Neutrophil (primary cell): Measurements from ENCODE around the gene COMMD1.

Source experiments
- H3K27ac ChIP-seq: fragments of 200-600 bp; sonication (generic); 2 replicates; pipeline ENCODE4 v1.5.1; 2016; ENCODE audit warnings: mild to moderate bottlenecking, moderate library complexity
- H3K27me3 ChIP-seq: fragments of 200-600 bp; sonication (generic); 2 replicates; pipeline ENCODE4 v1.6.0; 2016; ENCODE audit warnings: mild to moderate bottlenecking
- H3K36me3 ChIP-seq: fragments of 200-600 bp; sonication (generic); 2 replicates; pipeline ENCODE4 v1.5.1; 2017
- H3K4me1 ChIP-seq, 2 experiments: fragments of 200-600 bp in 1 of 2; sonication (generic) in 1 of 2; 1 replicate in 1 of 2; 2 replicates in 1 of 2; pipeline versions ENCODE4 v1.5.1 to v1.6.1; 2013 to 2016; ENCODE audit warnings: low read depth in 1 of 2, low read length in 1 of 2, mild to moderate bottlenecking in 1 of 2, moderate library complexity in 1 of 2; ENCODE audit not compliant: control insufficient read depth in 1 of 2, insufficient read depth in 1 of 2
- H3K4me3 ChIP-seq, 2 experiments: fragments of 200-600 bp in 1 of 2; sonication (generic) in 1 of 2; 1 replicate in 1 of 2; 2 replicates in 1 of 2; pipeline ENCODE4 v1.5.1; 2013 to 2016; ENCODE audit warnings: low read depth in 1 of 2, low read length in 1 of 2, mild to moderate bottlenecking in 1 of 2, moderate library complexity in 1 of 2
- H3K9me3 ChIP-seq: fragments of 200-600 bp; sonication (generic); 2 replicates; pipeline ENCODE4 v1.5.1; 2016
- TF ChIP-seq, protein P1 (sequence below): fragments of 200-600 bp; sonication (generic); IDR thresholded peaks from 2 replicates; pipeline ENCODE4 v1.5.1; 2016; ENCODE audit warnings: antibody characterized with exemption

COMMD1 gene

DNA sequence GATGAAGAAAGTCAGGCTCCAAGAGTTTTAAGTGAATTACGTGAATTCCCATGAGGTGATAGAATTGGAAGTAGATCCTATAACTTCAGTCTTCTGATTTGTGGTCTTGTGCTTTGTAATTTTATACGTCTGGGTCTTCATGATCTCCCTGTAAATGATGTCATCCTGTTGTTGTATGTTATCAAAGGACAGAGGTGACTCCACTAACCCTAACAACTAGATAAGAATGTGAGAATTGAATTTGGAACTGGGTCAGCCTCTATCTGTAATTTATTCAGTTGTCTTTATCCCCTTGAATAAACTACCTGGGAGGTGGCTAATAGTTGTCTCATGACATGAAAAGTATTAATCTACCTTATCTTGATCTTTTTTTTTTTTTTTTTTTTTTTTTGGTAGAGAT is 204.1 kb downstream of the COMMD1 start:
- no peak overlapping the region for H3K27ac ChIP-seq
- no peaks in the 10 kb centered on the region for H3K36me3 ChIP-seq
- H3K9me3 ChIP-seq, result no peaks in the 10 kb centered on the region
- TF ChIP-seq, protein P1, sequence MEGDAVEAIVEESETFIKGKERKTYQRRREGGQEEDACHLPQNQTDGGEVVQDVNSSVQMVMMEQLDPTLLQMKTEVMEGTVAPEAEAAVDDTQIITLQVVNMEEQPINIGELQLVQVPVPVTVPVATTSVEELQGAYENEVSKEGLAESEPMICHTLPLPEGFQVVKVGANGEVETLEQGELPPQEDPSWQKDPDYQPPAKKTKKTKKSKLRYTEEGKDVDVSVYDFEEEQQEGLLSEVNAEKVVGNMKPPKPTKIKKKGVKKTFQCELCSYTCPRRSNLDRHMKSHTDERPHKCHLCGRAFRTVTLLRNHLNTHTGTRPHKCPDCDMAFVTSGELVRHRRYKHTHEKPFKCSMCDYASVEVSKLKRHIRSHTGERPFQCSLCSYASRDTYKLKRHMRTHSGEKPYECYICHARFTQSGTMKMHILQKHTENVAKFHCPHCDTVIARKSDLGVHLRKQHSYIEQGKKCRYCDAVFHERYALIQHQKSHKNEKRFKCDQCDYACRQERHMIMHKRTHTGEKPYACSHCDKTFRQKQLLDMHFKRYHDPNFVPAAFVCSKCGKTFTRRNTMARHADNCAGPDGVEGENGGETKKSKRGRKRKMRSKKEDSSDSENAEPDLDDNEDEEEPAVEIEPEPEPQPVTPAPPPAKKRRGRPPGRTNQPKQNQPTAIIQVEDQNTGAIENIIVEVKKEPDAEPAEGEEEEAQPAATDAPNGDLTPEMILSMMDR, result no peak
- no peaks in the 10 kb centered on the region for H3K27me3 ChIP-seq
- H3K4me1 ChIP-seq, result no peaks in the 10 kb centered on the region
- H3K4me3 ChIP-seq, result no peak overlapping the region

DNA sequence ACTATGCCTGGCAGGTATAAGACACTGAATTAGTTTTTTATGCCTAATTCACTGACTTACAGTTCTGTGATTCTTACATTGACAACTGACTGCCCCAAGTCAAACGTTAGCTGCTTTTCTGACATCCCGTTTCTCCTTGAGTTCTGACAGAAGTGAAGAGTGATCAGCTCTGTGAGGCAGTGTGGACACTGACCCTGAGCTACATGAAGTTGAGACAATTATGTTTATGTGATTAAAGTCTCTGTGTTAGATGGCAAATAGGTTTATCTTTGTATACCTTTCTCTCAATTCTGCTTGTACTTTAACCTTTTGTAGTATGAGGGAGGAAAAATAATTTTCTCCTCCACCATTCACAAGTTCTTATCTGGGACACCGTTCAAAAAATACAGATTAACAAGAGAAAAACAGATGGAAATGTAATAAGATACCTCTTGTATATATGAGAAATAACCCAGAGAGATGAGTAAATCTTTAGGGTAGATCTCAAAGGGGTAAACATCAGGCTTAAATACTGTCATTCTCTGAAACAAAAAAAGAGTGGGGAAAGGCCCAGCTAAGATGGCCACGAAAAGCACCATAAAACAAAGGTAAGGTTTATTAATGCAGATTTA is 205.0 kb downstream of the COMMD1 start:
- H3K27ac ChIP-seq, result no peak overlapping the region
- no peaks in the 10 kb centered on the region for H3K4me1 ChIP-seq
- H3K9me3 ChIP-seq, result no peaks in the 10 kb centered on the region
- TF ChIP-seq, protein P1, result no peak
- H3K27me3 ChIP-seq, result no peaks in the 10 kb centered on the region
- no peak overlapping the region for H3K4me3 ChIP-seq
- H3K36me3 ChIP-seq, result no peaks in the 10 kb centered on the region

DNA sequence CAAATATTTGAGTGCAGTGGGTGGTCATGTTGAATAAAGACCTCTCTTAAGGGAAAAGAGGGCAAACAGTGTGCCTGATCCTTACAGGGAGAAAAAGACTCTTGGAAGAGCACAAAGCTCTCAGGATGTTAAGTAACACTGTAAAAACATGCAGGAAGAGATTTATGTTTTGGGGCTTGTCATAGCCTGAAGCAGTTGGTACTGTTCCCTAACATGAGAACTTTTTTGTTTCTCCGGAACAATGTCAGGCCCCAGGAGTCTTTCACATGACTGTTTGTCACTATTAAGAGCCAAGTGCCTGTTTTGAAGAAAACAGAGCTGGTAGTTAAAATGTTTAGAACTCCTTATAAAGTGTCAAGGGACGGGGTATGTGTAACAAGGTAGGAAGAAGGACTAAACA is 206.7 kb downstream of the COMMD1 start:
- Histone ChIP-seq H3K27ac (no peak overlapping the region), H3K4me3 (no peak overlapping the region), H3K4me1 (no peaks in the 10 kb centered on the region), H3K9me3 (no peaks in the 10 kb centered on the region), H3K27me3 (no peaks in the 10 kb centered on the region), H3K36me3 (no peaks in the 10 kb centered on the region)
- TF ChIP-seq, protein P1, result no peak

DNA sequence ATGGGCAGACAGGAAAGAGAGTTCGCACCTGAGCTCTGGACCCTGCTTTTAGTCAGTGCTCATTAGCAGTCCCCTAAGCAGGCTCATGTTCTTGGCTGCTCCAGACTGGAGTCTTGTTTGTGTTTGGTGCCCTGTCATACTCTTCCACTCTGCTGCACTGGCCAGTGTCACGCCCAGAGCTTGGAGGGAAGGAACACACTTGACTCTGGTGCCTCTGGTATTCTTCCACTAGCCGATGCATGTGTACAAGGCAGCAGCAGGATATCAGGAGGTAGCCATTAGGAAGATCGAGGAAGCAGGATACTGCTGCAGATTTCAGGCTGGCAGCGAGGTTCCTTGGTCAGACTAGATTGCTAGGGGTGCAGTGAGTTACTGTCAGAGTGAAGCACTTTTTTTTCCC is 209.1 kb downstream of the COMMD1 start:
- Histone ChIP-seq H3K4me1 (no peaks in the 10 kb centered on the region), H3K36me3 (no peaks in the 10 kb centered on the region), H3K27ac (no peak overlapping the region), H3K9me3 (no peaks in the 10 kb centered on the region), H3K4me3 (no peak overlapping the region), H3K27me3 (no peaks in the 10 kb centered on the region)
- TF ChIP-seq, protein P1, result no peak

DNA sequence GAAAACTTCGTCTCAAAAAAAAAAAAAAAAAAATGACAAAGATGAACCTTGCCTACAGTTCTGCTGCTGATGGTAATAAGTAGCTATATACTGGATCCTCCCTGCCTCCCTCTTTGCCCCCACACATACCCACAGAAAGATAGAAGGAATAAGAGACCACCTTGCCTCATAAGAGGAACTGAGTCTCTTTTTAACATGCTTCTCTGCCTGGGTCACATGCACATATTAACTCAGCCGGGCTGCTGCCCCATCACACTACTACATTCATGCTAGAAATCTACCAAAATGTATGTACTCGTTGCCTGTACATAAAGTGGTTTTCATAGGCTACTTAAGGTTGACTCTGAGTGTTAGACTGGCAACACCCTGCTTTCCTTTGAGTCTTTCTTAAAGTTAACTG is 211.5 kb downstream of the COMMD1 start:
- Histone ChIP-seq H3K27ac (no peak overlapping the region), H3K4me3 (no peak overlapping the region)
- TF ChIP-seq, protein P1, result no peak

DNA sequence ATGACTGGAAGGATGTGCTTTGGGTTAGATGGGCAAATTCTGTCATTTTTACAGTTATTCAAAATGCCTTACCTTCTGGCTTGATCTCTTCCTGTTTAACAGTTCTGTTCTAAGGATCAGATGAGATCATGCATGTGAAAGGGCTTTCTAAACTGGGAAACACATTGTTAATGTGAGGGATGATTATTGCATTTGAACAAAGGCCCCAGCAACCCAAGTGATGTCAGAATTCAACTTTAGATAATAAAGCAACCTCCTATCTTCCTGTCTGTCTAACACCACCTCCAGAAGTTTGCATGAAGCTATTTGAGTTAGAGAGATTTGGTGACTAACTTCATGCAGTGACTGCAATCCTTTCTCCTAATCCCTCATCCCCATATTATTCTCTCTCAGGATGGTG is 212.7 kb downstream of the COMMD1 start:
- Histone ChIP-seq H3K27me3 (no peaks in the 10 kb centered on the region), H3K36me3 (no peaks in the 10 kb centered on the region), H3K4me1 (no peaks in the 10 kb centered on the region), H3K27ac (no peak overlapping the region), H3K4me3 (no peak overlapping the region), H3K9me3 (no peaks in the 10 kb centered on the region)
- TF ChIP-seq, protein P1, result no peak

More for the DNA sequence above, 211.5 kb downstream of the COMMD1 start:
- H3K9me3 ChIP-seq, result no peaks in the 10 kb centered on the region
- H3K36me3 ChIP-seq, result no peaks in the 10 kb centered on the region
- no peaks in the 10 kb centered on the region for H3K4me1 ChIP-seq
- no peaks in the 10 kb centered on the region for H3K27me3 ChIP-seq
